Skeletal muscle satellite cell (primary cell): ENCODE results near the gene ALG13. TPM values are rescaled to one million over a fixed set of nuclear protein-coding genes. Genes with fewer than 3 reads are reported as not detected.
"Not testable (repeated sequence)": the region's sequence is repeated elsewhere in the genome, so short reads cannot be mapped to it uniquely, and the experiment has no call there.

Experiments used
- H3K27me3 ChIP-seq: 2 replicates; pipeline ENCODE4 v1.7.0; 2013; ENCODE audit warnings: low read length; ENCODE audit not compliant: control insufficient read depth, insufficient read depth
- H3K36me3 ChIP-seq: 2 replicates; pipeline ENCODE4 v1.7.0; 2013; ENCODE audit warnings: mild to moderate bottlenecking, control low read depth, low read length; ENCODE audit not compliant: insufficient read depth
- H3K4me1 ChIP-seq: 2 replicates; pipeline ENCODE4 v1.7.0; 2013; ENCODE audit warnings: low read length; ENCODE audit not compliant: control insufficient read depth, insufficient read depth
- H3K4me2 ChIP-seq: 2 replicates; pipeline ENCODE4 v1.7.0; 2013; ENCODE audit warnings: mild to moderate bottlenecking, low read length
- H3K4me3 ChIP-seq: 2 replicates; pipeline ENCODE4 v1.7.0; 2013; ENCODE audit warnings: low read length
- H3K9ac ChIP-seq: 2 replicates; pipeline ENCODE4 v1.7.0; 2013; ENCODE audit warnings: mild to moderate bottlenecking, low read depth, low read length, moderate library complexity
- H3K9me3 ChIP-seq: replicated peaks from 2 replicates; pipeline ENCODE4 v1.7.0; 2013; ENCODE audit warnings: mild to moderate bottlenecking, control low read depth, low read length
- total RNA-seq: library from RNA; depleted of rRNA; stranded (reverse); fragments of >200 nt; gene quantifications from 2 replicates; pipeline ENCODE4 v1.2.3, GENCODE V29; 2012; rRNA removed

ALG13 gene
- 42.2 and 43.6 TPM in 2 replicates for total RNA-seq

DNA sequence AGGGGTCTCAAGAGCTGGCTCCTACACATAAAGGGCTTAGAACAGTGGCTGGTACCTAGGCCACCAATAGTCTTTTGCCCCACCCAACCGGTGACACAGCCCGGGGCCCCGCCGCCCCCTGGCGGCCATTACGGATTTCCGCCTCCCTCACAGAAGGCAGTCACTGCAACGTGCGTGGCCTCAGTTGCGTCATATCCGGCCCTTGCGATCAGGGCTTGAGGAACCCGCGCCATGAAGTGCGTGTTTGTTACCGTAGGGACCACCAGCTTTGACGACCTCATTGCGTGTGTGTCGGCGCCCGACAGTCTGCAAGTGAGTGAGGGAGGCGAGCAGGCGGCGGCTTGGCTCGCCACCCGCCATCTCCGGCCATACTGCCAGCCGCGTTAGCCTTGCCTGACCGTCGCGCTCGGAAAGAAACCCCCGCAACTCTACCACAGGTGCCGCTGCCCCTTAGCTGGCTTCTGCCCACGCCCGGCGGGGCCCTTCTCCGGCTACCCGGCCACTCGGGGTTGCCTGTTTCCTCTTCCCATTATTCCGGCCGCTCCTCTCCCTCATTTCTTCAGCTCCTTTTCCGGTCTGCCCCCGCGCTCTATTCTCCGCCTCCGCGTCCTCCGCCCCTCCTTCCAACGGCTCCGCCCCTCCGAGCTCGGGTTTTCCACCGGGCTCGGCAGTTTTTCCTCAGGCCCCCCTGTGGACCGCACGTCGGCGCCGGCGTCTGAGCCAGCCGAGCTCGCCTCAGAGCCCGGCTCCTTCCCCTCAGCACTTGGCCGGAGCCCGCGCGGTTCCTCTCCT, at the start of gene ALG13:
ALG13 (plus strand) TSS at position 183 of the 792 bp plus-strand sequence; CDS start at position 232, 49 bp downstream.
- Histone ChIP-seq H3K9me3 (no peaks in the 10 kb centered on the region), H3K4me1 (no peaks in the 10 kb centered on the region), H3K36me3 (no peaks in the 10 kb centered on the region), H3K4me2 (peak within 1 kb of the TSS; percentile 93), H3K27me3 (peaks cover 5% of the 10 kb centered on the region), H3K4me3 (peak within 1 kb of the TSS; percentile 98), H3K9ac (peak within 1 kb of the TSS; percentile 100)

DNA sequence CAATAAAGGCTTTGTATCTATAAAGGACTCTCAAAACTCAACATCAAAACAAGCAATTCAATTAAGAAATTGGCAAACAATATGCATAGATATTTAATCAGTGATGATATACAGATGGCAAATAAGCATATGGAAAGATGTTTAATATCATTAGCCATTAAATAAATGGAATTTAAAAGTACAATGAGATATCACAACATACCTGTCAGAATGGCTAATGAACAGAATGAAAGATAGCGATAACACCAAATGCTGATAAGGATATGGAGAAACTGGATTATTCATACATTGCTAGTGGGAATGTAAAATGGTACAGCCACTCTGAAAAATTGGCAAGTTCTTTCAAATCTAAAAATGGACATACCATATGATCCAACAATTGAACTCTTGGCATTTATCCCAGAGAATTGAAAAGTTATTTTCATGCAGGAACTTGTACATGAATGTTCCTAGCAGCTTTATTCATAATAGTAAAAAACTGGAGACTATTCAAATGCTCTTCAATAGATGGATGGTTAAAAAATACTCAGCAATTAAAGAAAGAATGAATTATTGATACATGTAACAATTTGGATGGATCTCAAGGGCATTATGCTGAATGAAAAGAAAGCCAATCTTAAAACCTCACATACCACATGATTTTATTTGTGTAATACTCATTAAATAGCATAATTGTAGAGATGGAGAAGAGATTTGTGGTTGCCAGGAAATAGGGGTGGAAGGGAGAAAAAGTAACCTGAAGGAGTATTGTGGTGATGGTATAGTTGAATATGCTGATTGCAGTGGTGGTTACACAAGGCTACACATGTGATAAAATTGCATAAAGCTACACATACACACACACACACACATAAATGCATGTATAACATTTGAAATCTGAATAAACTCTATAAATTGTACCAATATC, 45.9 kb upstream of the ALG13 start:
- Histone ChIP-seq H3K27me3 (peaks cover 3% of the 10 kb centered on the region), H3K36me3 (no peaks in the 10 kb centered on the region), H3K4me3 (no peak overlapping the region), H3K9ac (no peak overlapping the region), H3K4me2 (no peak overlapping the region), H3K9me3 (no peaks in the 10 kb centered on the region), H3K4me1 (no peaks in the 10 kb centered on the region)

DNA sequence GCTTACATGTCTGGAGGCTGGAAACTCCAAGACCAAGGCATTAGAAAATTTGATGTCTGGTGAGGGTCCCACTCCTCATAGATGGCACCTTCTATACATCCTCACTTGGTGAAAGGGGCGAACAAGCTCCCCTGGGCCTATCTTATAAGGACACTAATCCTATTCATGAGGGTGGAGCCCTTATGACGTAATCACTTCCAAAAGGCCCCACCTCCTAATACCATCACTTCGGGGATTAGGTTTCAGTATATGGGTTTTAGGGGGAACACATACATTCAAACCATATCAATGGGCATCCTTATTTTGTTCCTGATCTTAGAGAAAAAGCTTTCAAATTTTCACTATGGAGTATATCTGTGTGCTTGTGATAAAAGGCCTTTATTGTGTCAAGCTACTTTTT, 39.0 kb upstream of the ALG13 start:
- Histone ChIP-seq H3K4me2 (no peak overlapping the region), H3K4me1 (no peaks in the 10 kb centered on the region)

DNA sequence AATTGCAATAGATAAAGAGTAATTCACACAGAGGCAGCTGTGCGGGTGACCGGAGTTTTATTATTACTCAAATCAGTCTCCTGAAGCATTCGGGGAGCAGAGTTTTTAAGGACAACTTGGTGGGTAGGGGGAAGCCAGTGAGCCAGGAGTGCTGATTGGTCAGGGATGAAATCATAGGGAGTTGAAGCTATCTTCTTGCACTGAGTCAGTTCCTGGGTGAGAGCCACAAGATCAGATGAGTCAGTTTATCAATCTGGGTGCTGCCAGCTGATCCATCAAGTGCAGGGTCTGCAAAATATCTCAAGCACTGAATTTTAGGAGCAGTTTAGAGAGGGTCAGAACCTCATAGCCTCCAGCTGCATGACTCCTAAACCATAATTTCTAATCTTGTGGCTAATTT, 35.8 kb upstream of the ALG13 start:
- not testable (repeated sequence) for H3K4me3 ChIP-seq, H3K4me1 ChIP-seq, H3K9ac ChIP-seq, H3K36me3 ChIP-seq, H3K4me2 ChIP-seq, H3K27me3 ChIP-seq, H3K9me3 ChIP-seq

More for the DNA sequence above, 39.0 kb upstream of the ALG13 start:
- H3K36me3 ChIP-seq, result no peaks in the 10 kb centered on the region
- no peaks in the 10 kb centered on the region for H3K9me3 ChIP-seq
- H3K4me3 ChIP-seq, result no peak overlapping the region
- no peak overlapping the region for H3K9ac ChIP-seq
- H3K27me3 ChIP-seq, result peaks cover 3% of the 10 kb centered on the region

DNA sequence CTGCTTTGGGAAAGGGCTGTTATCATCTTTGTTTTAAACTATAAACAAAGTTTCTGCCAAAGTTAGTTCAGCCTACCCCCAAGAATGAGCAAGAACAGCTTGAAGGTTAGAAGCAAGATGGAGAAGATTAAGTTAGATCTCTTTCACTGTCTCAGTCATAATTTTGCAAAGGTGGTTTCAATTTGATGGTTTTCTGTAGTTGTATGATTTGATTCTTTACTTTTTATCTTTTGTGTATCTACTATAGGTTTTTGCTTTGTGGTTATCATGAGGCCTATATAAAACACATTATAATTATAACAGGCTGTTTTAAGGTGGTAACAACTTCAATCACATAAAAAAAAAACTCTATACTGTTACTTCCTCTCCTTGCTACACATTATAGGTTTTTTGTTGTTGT, 35.4 kb upstream of the ALG13 start:
- Histone ChIP-seq H3K4me3 (no peak overlapping the region), H3K4me1 (no peaks in the 10 kb centered on the region), H3K9me3 (no peaks in the 10 kb centered on the region), H3K36me3 (no peaks in the 10 kb centered on the region), H3K4me2 (no peak overlapping the region), H3K27me3 (peaks cover 3% of the 10 kb centered on the region), H3K9ac (no peak overlapping the region)

DNA sequence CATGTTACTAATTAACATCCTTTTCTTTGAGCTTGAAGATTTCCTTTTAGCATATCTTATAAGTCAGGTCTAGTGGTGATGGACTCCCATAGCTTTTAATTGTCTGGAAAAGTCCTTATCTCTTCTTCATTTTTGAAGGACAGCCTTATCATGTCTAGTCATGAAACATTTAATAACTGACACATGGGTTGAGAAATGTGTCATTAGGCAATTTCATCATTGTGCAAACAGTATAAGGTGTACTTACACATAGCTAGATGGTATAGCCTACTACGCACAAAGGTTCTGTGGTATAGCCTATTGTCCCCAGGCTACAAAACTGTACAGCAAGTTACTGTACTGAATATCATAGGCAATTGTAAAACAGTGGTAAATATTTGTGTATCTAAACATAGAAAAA, 34.5 kb upstream of the ALG13 start:
- H3K4me2 ChIP-seq, result no peak overlapping the region
- no peaks in the 10 kb centered on the region for H3K4me1 ChIP-seq
- no peak overlapping the region for H3K9ac ChIP-seq
- H3K36me3 ChIP-seq, result no peaks in the 10 kb centered on the region
- no peak overlapping the region for H3K4me3 ChIP-seq
- no peaks in the 10 kb centered on the region for H3K9me3 ChIP-seq
- H3K27me3 ChIP-seq, result peaks cover 3% of the 10 kb centered on the region

DNA sequence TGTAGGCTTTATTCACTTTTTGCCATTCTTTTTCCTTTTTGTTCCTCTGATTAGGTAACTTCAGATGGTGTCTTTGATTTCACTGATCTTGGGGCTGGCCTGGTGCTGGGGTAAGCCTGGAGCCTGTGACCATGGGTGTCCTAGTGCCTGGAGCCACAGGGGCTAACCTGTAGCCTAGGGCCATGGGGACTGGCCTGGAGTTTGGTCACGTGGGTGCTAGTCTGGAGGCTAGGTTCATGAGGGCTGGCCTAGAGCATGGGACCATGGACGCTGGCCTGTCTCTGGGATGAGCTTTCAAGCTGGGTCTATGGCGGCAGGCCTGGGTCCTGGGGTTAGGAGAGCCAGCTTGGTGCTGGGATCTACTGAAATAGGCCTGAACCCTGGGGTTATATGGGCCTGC, 32.2 kb upstream of the ALG13 start:
- Histone ChIP-seq H3K9ac (no peak overlapping the region), H3K4me1 (no peaks in the 10 kb centered on the region), H3K36me3 (no peaks in the 10 kb centered on the region), H3K4me2 (no peak overlapping the region), H3K9me3 (no peaks in the 10 kb centered on the region), H3K4me3 (no peak overlapping the region), H3K27me3 (no peaks in the 10 kb centered on the region)

DNA sequence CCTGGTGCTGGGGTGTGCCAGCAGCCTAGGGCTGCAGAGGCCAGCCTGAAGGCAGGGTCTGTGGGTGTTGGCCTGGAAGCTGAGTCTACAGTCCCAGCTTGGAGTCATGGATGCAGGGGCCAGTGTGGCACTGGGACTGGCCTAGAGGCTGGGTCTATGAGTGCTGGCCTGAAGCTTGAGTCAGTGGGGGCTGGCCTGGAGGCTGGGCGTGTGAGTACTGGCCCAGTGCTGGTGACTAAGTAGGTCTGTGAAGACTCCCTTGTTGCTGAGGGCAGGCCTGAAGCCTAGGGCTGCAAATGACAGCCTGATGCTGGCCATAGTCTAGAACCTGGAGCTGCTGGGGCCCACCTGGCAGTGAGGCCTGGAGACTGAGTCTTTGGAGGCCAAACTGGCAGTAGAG, 31.3 kb upstream of the ALG13 start:
- H3K9ac ChIP-seq, result no peak overlapping the region
- no peaks in the 10 kb centered on the region for H3K36me3 ChIP-seq
- H3K4me2 ChIP-seq, result no peak overlapping the region
- H3K27me3 ChIP-seq, result no peaks in the 10 kb centered on the region
- H3K9me3 ChIP-seq, result no peaks in the 10 kb centered on the region
- H3K4me1 ChIP-seq, result no peaks in the 10 kb centered on the region
- no peak overlapping the region for H3K4me3 ChIP-seq

DNA sequence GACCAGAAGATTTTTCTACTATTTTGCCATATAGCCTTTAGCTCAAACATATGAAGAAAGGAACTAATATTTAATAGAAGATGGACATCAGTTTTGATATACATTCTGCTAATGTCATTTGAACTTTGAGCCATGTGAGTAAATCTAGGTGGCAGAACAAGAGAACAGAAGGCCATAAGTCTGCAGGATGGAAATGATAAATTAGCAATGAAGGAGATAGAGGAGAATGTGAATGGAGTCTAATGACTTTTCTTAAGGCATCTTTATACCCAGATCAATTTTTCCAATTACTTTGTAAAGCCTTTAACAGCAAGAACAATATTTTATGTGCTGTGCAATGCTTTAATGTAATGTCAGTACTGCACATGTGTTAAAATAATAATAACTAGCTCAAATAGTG, 30.1 kb upstream of the ALG13 start:
- no peak overlapping the region for H3K9ac ChIP-seq
- H3K9me3 ChIP-seq, result no peaks in the 10 kb centered on the region
- H3K4me2 ChIP-seq, result no peak overlapping the region
- no peaks in the 10 kb centered on the region for H3K36me3 ChIP-seq
- no peaks in the 10 kb centered on the region for H3K4me1 ChIP-seq
- H3K27me3 ChIP-seq, result no peaks in the 10 kb centered on the region
- H3K4me3 ChIP-seq, result no peak overlapping the region

DNA sequence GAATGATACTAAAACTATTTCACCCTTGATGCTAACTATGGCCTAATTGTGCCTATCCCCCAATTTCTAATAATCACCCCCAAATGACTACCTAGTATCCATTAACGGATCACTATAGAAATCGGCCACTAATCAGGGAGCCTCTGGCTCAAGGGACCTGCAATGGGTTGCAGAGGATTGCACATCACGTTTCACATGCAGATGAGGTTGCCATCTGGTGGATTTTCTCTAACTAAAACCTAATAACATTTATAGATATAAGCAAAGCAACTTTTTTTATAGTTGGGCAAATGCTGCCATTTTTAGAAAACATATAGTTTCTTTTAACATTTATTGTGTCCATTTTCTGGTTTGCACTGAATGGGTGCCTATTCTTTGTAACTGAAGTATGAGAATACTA, 28.3 kb upstream of the ALG13 start:
- H3K9ac ChIP-seq, result no peak overlapping the region
- no peaks in the 10 kb centered on the region for H3K36me3 ChIP-seq
- no peaks in the 10 kb centered on the region for H3K9me3 ChIP-seq
- peaks cover 7% of the 10 kb centered on the region for H3K27me3 ChIP-seq
- H3K4me3 ChIP-seq, result no peak overlapping the region
- no peak overlapping the region for H3K4me2 ChIP-seq
- H3K4me1 ChIP-seq, result no peaks in the 10 kb centered on the region

DNA sequence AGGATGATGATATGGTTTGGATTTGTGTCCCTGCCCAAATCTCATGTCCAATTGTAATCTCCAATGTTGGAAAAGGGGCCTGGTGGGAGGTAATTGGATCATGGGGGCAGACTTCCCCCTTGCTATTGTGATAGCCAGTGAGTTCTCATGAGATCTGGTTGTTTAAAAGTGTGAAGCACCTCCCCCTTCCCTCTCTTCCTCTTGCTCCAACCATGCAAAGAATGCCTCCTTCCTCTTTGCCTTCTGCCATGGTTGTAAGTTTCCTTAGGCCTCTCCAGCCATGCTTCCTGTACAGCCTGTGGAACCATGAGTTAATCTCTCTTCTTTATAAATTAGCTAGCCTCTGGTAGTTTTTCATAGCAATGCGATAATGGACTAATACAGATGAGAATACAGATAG, 19.7 kb upstream of the ALG13 start:
- Histone ChIP-seq H3K27me3 (peaks cover 18% of the 10 kb centered on the region), H3K4me1 (no peaks in the 10 kb centered on the region), H3K4me2 (no peak overlapping the region), H3K9ac (no peak overlapping the region), H3K9me3 (no peaks in the 10 kb centered on the region), H3K4me3 (no peak overlapping the region), H3K36me3 (no peaks in the 10 kb centered on the region)
